Measurements from ENCODE around the gene SMYD3.

The SMYD3 gene

DNA sequence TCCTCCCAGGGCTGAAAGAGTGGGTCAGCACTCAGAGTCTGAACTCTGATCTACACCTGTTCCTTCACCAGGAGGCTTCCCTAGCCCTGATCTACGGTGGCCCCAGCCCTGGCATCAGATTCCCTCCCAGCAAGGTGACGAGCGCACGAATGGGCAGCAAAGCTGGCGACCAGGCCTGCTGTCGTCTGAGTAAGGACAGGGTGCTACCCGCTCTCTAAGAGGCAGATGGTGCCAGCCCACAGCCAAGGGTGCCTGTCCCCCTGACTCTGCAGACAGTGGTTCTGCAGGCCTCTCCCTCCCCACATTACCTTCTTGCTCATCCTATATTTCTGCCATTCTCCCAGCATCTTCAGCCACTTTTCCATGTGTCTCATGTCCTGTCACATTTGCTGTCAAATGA is 10.3 kb upstream of the SMYD3 start:
- Histone ChIP-seq H3K27ac (ENCODE audit: low read length) (no peak overlapping the region), H3K9ac (ENCODE audit: low read depth, low read length) (no peak overlapping the region), H3K79me2 (ENCODE audit: insufficient read depth, low read length) (no peaks in the 10 kb centered on the region), H3K4me2 (ENCODE audit: insufficient read depth, low read length) (no peak overlapping the region), H3K36me3 (ENCODE audit: insufficient read depth, low read length) (no peaks in the 10 kb centered on the region), H3K4me3 (ENCODE audit: low read depth in 1 of 2, low read length in 2 of 2) (no peak overlapping the region), H3K9me3 (ENCODE audit: insufficient read depth, low read length, severe bottlenecking) (peaks cover 53% of the 10 kb centered on the region), H3K27me3 (ENCODE audit: insufficient read depth, low read length, poor library complexity) (no peaks in the 10 kb centered on the region), H4K20me1 (ENCODE audit: insufficient read depth, low read length) (no peaks in the 10 kb centered on the region), H3K4me1 (ENCODE audit: insufficient read depth, low read length) (no peaks in the 10 kb centered on the region), H2AFZ (ENCODE audit: low read depth, low read length) (no peak overlapping the region)
- DNase-seq (no peak), ATAC-seq (ENCODE audit: insufficient read depth, low read depth) (no peak)
- no peak for TF ChIP-seq EZH2 (IDR thresholded peaks at IDR 0.05; ENCODE audit: borderline replicate concordance, low read depth, low read length, severe bottlenecking)
- TF ChIP-seq, protein P1, sequence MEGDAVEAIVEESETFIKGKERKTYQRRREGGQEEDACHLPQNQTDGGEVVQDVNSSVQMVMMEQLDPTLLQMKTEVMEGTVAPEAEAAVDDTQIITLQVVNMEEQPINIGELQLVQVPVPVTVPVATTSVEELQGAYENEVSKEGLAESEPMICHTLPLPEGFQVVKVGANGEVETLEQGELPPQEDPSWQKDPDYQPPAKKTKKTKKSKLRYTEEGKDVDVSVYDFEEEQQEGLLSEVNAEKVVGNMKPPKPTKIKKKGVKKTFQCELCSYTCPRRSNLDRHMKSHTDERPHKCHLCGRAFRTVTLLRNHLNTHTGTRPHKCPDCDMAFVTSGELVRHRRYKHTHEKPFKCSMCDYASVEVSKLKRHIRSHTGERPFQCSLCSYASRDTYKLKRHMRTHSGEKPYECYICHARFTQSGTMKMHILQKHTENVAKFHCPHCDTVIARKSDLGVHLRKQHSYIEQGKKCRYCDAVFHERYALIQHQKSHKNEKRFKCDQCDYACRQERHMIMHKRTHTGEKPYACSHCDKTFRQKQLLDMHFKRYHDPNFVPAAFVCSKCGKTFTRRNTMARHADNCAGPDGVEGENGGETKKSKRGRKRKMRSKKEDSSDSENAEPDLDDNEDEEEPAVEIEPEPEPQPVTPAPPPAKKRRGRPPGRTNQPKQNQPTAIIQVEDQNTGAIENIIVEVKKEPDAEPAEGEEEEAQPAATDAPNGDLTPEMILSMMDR (IDR thresholded peaks at IDR 0.05; ENCODE audit: borderline replicate concordance, extremely low read depth, low read length, poor library complexity, severe bottlenecking), result no peak

GRCh38 chr1:246516126-246516525 is 9.0 kb upstream of the SMYD3 start:
- no peak for DNase-seq
- no peak overlapping the region for H3K4me3 ChIP-seq (ENCODE audit: low read depth in 1 of 2, low read length in 2 of 2)
- H4K20me1 ChIP-seq (ENCODE audit: insufficient read depth, low read length), result no peaks in the 10 kb centered on the region
- H3K9me3 ChIP-seq (ENCODE audit: insufficient read depth, low read length, severe bottlenecking), result peaks cover 53% of the 10 kb centered on the region
- no peaks in the 10 kb centered on the region for H3K36me3 ChIP-seq (ENCODE audit: insufficient read depth, low read length)
- H3K27ac ChIP-seq (ENCODE audit: low read length), result no peak overlapping the region
- H2AFZ ChIP-seq (ENCODE audit: low read depth, low read length), result no peak overlapping the region
- no peak overlapping the region for H3K9ac ChIP-seq (ENCODE audit: low read depth, low read length)
- no peak for TF ChIP-seq EZH2 (IDR thresholded peaks at IDR 0.05; ENCODE audit: borderline replicate concordance, low read depth, low read length, severe bottlenecking)
- TF ChIP-seq, protein P1 (IDR thresholded peaks at IDR 0.05; ENCODE audit: borderline replicate concordance, extremely low read depth, low read length, poor library complexity, severe bottlenecking), result no peak
- no peaks in the 10 kb centered on the region for H3K4me1 ChIP-seq (ENCODE audit: insufficient read depth, low read length)
- H3K27me3 ChIP-seq (ENCODE audit: insufficient read depth, low read length, poor library complexity), result no peaks in the 10 kb centered on the region
- no peak for ATAC-seq (ENCODE audit: insufficient read depth, low read depth)
- H3K4me2 ChIP-seq (ENCODE audit: insufficient read depth, low read length), result no peak overlapping the region
- no peaks in the 10 kb centered on the region for H3K79me2 ChIP-seq (ENCODE audit: insufficient read depth, low read length)

GRCh38 chr1:246515390-246516005 is 8.4 kb upstream of the SMYD3 start:
- no peaks in the 10 kb centered on the region for H4K20me1 ChIP-seq (ENCODE audit: insufficient read depth, low read length)
- no peak overlapping the region for H3K4me2 ChIP-seq (ENCODE audit: insufficient read depth, low read length)
- TF ChIP-seq, protein P1 (IDR thresholded peaks at IDR 0.05; ENCODE audit: borderline replicate concordance, extremely low read depth, low read length, poor library complexity, severe bottlenecking), result no peak
- no peak for TF ChIP-seq EZH2 (IDR thresholded peaks at IDR 0.05; ENCODE audit: borderline replicate concordance, low read depth, low read length, severe bottlenecking)
- peaks cover 53% of the 10 kb centered on the region for H3K9me3 ChIP-seq (ENCODE audit: insufficient read depth, low read length, severe bottlenecking)
- no peaks in the 10 kb centered on the region for H3K27me3 ChIP-seq (ENCODE audit: insufficient read depth, low read length, poor library complexity)
- H3K9ac ChIP-seq (ENCODE audit: low read depth, low read length), result no peak overlapping the region
- no peak overlapping the region for H2AFZ ChIP-seq (ENCODE audit: low read depth, low read length)
- H3K4me3 ChIP-seq (ENCODE audit: low read depth in 1 of 2, low read length in 2 of 2), result no peak overlapping the region
- H3K79me2 ChIP-seq (ENCODE audit: insufficient read depth, low read length), result no peaks in the 10 kb centered on the region
- no peak for DNase-seq
- H3K36me3 ChIP-seq (ENCODE audit: insufficient read depth, low read length), result no peaks in the 10 kb centered on the region
- H3K4me1 ChIP-seq (ENCODE audit: insufficient read depth, low read length), result no peaks in the 10 kb centered on the region
- no peak for ATAC-seq (ENCODE audit: insufficient read depth, low read depth)
- no peak overlapping the region for H3K27ac ChIP-seq (ENCODE audit: low read length)

Measured in DND-41 (cell line).